H1 (cell line): Measurements from ENCODE around the gene SND1. TPM values are rescaled to one million over a fixed set of nuclear protein-coding genes. Genes with fewer than 3 reads are reported as not detected.

Experiments
- CTCF ChIA-PET: fragments of 300-600 bp; sonication (Branson Sonifier 250); formaldehyde crosslinking; loops from one replicate; lab custom pipeline; 2021; ENCODE audit not compliant: partially characterized antibody; lab: Charles Lee
- POLR2A ChIA-PET: fragments of 300-600 bp; sonication (Branson Sonifier 250); formaldehyde crosslinking; loops from one replicate; lab custom pipeline; 2021; ENCODE audit warnings: inconsistent platforms; ENCODE audit not compliant: partially characterized antibody; lab: Charles Lee
- DNase-seq, 2 experiments: peaks; one replicate each; pipeline versions ENCODE4 v3.0.0 to v3.0.0-alpha.2; 2010 to 2022; ENCODE audit warnings: low spot score in 2 of 2, low read depth in 1 of 2, mixed read lengths in 1 of 2
- FAIRE-seq: peaks from 2 replicates; lab custom pipeline; 2011; peaks lifted over from hg19 to GRCh38; lab: Jason Lieb, UNC
- H2AFZ ChIP-seq: 2 replicates; pipeline ENCODE4 v1.8.1; 2012; ENCODE audit warnings: low read length, inconsistent platforms
- H2AK5ac ChIP-seq: 2 replicates; pipeline ENCODE4 v1.6.1; 2013; ENCODE audit warnings: low read depth, low read length
- H2BK120ac ChIP-seq: replicated peaks from 2 replicates; pipeline ENCODE3; 2013; ENCODE audit warnings: low read depth, low read length, inconsistent platforms
- H2BK12ac ChIP-seq: 2 replicates; pipeline ENCODE4 v1.6.1; 2013; ENCODE audit warnings: low read depth, low read length
- H2BK15ac ChIP-seq: 2 replicates; pipeline ENCODE4 v1.6.1; 2013; ENCODE audit warnings: low read length
- H2BK20ac ChIP-seq: 2 replicates; pipeline ENCODE4 v1.6.1; 2013; ENCODE audit warnings: low read length
- H2BK5ac ChIP-seq: 2 replicates; pipeline ENCODE4 v1.6.1; 2013; ENCODE audit warnings: low read depth, low read length
- H3K14ac ChIP-seq: 2 replicates; pipeline ENCODE4 v1.6.1; 2013; ENCODE audit warnings: inconsistent platforms; ENCODE audit not compliant: insufficient read length
- H3K18ac ChIP-seq: 2 replicates; pipeline ENCODE4 v1.6.1; 2013; ENCODE audit warnings: low read length; ENCODE audit errors: extremely low read depth
- H3K23ac ChIP-seq: 2 replicates; pipeline ENCODE4 v1.6.1; 2013; ENCODE audit warnings: inconsistent platforms; ENCODE audit not compliant: insufficient read length
- H3K23me2 ChIP-seq: 2 replicates; pipeline ENCODE4 v1.6.1; 2013; ENCODE audit warnings: low read depth, low read length
- H3K27ac ChIP-seq: 2 replicates; pipeline ENCODE4 v1.6.1; 2011; ENCODE audit warnings: low read depth, low read length, inconsistent platforms
- H3K27me3 ChIP-seq, 4 experiments: replicated peaks in 1 of 4; 1 replicate in 1 of 4; 2 replicates in 3 of 4; pipeline versions ENCODE4 v1.6.1 to v1.8.1; 2011 to 2013; ENCODE audit warnings: low read length in 3 of 4, mild to moderate bottlenecking in 3 of 4, inconsistent platforms in 2 of 4, mixed read lengths in 2 of 4, moderate library complexity in 1 of 4; ENCODE audit not compliant: control insufficient read depth in 3 of 4, insufficient read depth in 3 of 4; ENCODE audit errors: extremely low read depth in 1 of 4
- H3K36me3 ChIP-seq, 4 experiments: 2 replicates each; pipeline versions ENCODE4 v1.6.1 to v1.8.1; 2011 to 2013; ENCODE audit warnings: mild to moderate bottlenecking in 4 of 4, low read length in 3 of 4, moderate library complexity in 2 of 4, control low read depth in 1 of 4, inconsistent platforms in 1 of 4; ENCODE audit not compliant: insufficient read depth in 4 of 4, control insufficient read depth in 2 of 4
- H3K4ac ChIP-seq: replicated peaks from 2 replicates; pipeline ENCODE3; 2013; ENCODE audit warnings: low read length, low read depth, mixed read lengths, inconsistent platforms; ENCODE audit not compliant: insufficient read length
- H3K4me1 ChIP-seq, 4 experiments: replicated peaks in 1 of 4; 1 replicate in 1 of 4; 2 replicates in 3 of 4; pipeline versions ENCODE4 v1.6.1 to v1.8.1; 2011 to 2013; ENCODE audit warnings: low read length in 3 of 4, inconsistent platforms in 2 of 4, mixed read lengths in 1 of 4; ENCODE audit not compliant: insufficient read depth in 4 of 4, control insufficient read depth in 3 of 4
- H3K4me2 ChIP-seq, 2 experiments: 2 replicates each; pipeline versions ENCODE4 v1.6.1 to v1.8.1; 2011 to 2013; ENCODE audit warnings: low read depth in 2 of 2, low read length in 2 of 2, control low read depth in 1 of 2, inconsistent platforms in 1 of 2, mild to moderate bottlenecking in 1 of 2; ENCODE audit not compliant: insufficient read depth in 1 of 2
- H3K4me3 ChIP-seq, 4 experiments: fragments of 200-600, 300-600 bp in 1 of 4; sonication (generic), shearing (Covaris generic), sonication (Bioruptor Twin) in 1 of 4; 2 replicates each; pipeline versions ENCODE4 v1.5.1 to v1.8.1; 2011 to 2016; ENCODE audit warnings: low read length in 4 of 4, low read depth in 3 of 4, control low read depth in 2 of 4, inconsistent platforms in 2 of 4, mild to moderate bottlenecking in 2 of 4, mixed read lengths in 1 of 4, moderate library complexity in 1 of 4; ENCODE audit not compliant: insufficient read depth in 2 of 4; ENCODE audit errors: extremely low read depth in 1 of 4
- H3K56ac ChIP-seq: replicated peaks from 2 replicates; pipeline ENCODE3; 2013; ENCODE audit warnings: low read depth, mild to moderate bottlenecking, mixed read lengths, low read length, inconsistent platforms; ENCODE audit not compliant: insufficient read length
- H3K79me1 ChIP-seq: 2 replicates; pipeline ENCODE4 v1.6.1; 2013; ENCODE audit warnings: low read depth, low read length, control low read depth
- H3K79me2 ChIP-seq, 2 experiments: 2 replicates each; pipeline versions ENCODE4 v1.6.1 to v1.8.1; 2012 to 2013; ENCODE audit warnings: low read length in 2 of 2, mild to moderate bottlenecking in 2 of 2, inconsistent platforms in 1 of 2; ENCODE audit not compliant: insufficient read depth in 2 of 2, control insufficient read depth in 1 of 2
- H3K9ac ChIP-seq, 4 experiments: replicated peaks in 1 of 4; 1 replicate in 1 of 4; 2 replicates in 3 of 4; pipeline versions ENCODE4 v1.6.1 to v1.8.1; 2011 to 2013; ENCODE audit warnings: low read depth in 3 of 4, low read length in 3 of 4, control low read depth in 2 of 4, mild to moderate bottlenecking in 2 of 4, moderate library complexity in 2 of 4, inconsistent platforms in 1 of 4; ENCODE audit errors: extremely low read depth in 1 of 4
- H3K9me3 ChIP-seq, 2 experiments: 2 replicates each; pipeline versions ENCODE4 v1.6.1 to v1.8.1; 2012 to 2013; ENCODE audit warnings: mild to moderate bottlenecking in 2 of 2, moderate library complexity in 2 of 2, control low read depth in 1 of 2, inconsistent platforms in 1 of 2, low read depth in 1 of 2, low read length in 1 of 2, mixed read lengths in 1 of 2; ENCODE audit not compliant: insufficient read depth in 2 of 2
- H4K20me1 ChIP-seq, 2 experiments: replicated peaks in 1 of 2; 2 replicates each; pipeline versions ENCODE3 to v1.8.1; 2011 to 2013; ENCODE audit warnings: inconsistent platforms in 2 of 2, low read length in 2 of 2, mild to moderate bottlenecking in 1 of 2; ENCODE audit not compliant: insufficient read depth in 2 of 2, control insufficient read depth in 1 of 2
- H4K5ac ChIP-seq: 2 replicates; pipeline ENCODE4 v1.6.1; 2013; ENCODE audit warnings: low read length, low read depth, mixed read lengths, inconsistent platforms; ENCODE audit not compliant: insufficient read length
- H4K8ac ChIP-seq: 2 replicates; pipeline ENCODE4 v1.8.0; 2013; ENCODE audit warnings: mild to moderate bottlenecking, moderate library complexity, low read length, inconsistent platforms; ENCODE audit not compliant: insufficient read depth; ENCODE audit errors: extremely low read depth
- H4K91ac ChIP-seq: replicated peaks from 2 replicates; pipeline ENCODE3; 2013; ENCODE audit warnings: low read length, mixed read lengths, inconsistent platforms; ENCODE audit not compliant: insufficient read length
- ASH2L ChIP-seq: fragments of 200-600, 300-600 bp; sonication (generic); IDR thresholded peaks from one replicate; pipeline ENCODE4 v1.7.1; 2017; ENCODE audit warnings: low read length
- CBX5 ChIP-seq: fragments of 300-800, 300-1000 bp; sonication (generic); IDR thresholded peaks from 2 replicates; pipeline ENCODE4 v1.7.1; 2016; ENCODE audit warnings: antibody characterized with exemption, low read length, low read depth
- CHD2 ChIP-seq: IDR thresholded peaks from 2 replicates; pipeline ENCODE4 v1.6.1; 2012; ENCODE audit warnings: low read length, improper control_type of control experiment
- E2F6 ChIP-seq: IDR thresholded peaks from 2 replicates; pipeline ENCODE4 v1.6.1; 2012; ENCODE audit warnings: inconsistent platforms
- JUN ChIP-seq: IDR thresholded peaks from 2 replicates; pipeline ENCODE4 v1.6.1; 2011; ENCODE audit warnings: low read depth, mild to moderate bottlenecking, improper control_type of control experiment, low read length
- POLR2AphosphoS5 ChIP-seq: IDR thresholded peaks from 2 replicates; pipeline ENCODE4 v1.6.1; 2011; ENCODE audit warnings: low read depth, low read length
- RBBP5 ChIP-seq: IDR thresholded peaks from 2 replicates; pipeline ENCODE4 v1.7.1; 2012; ENCODE audit warnings: low read depth, mild to moderate bottlenecking, inconsistent platforms, low read length, moderate library complexity, borderline replicate concordance
- SP1 ChIP-seq: IDR thresholded peaks from 2 replicates; pipeline ENCODE4 v1.6.1; 2011; ENCODE audit warnings: low read depth, low read length
- SRF ChIP-seq: IDR thresholded peaks from 2 replicates; pipeline ENCODE4 v1.6.1; 2011; ENCODE audit warnings: mild to moderate bottlenecking, low read depth, low read length, moderate library complexity
- WGBS, 2 experiments: shearing (Covaris generic) in 1 of 2; methylation state at CpG; one replicate each; pipeline versions ENCODE4 v1.1.6 to v1.1.7; 2013 to 2015; ENCODE audit warnings: low lambda C conversion rate in 2 of 2, mixed read lengths in 2 of 2, inconsistent platforms in 1 of 2, low coverage in 1 of 2, missing lambda C conversion rate in 1 of 2; ENCODE audit not compliant: insufficient replicate concordance in 2 of 2, insufficient coverage in 1 of 2, insufficient read length in 1 of 2; ENCODE audit errors: extremely low coverage in 1 of 2, missing lambda C conversion rate in 1 of 2; 5-methylcytosine and 5-hydroxymethylcytosine counted together
- polyA plus RNA-seq, 7 experiments: library from polyadenylated mRNA; depleted of rRNA in 3 of 7; stranded (reverse) in 5 of 7; unstranded in 2 of 7; fragments of >200 nt in 5 of 7; fragments of 200-250 nt in 2 of 7; gene quantifications; 1 replicate in 5 of 7; 2 replicates in 1 of 7; 4 replicates in 1 of 7; pipeline versions ENCODE4 v1.2.1 to v1.2.3, GENCODE V29; 2011 to 2013; ENCODE audit warnings: missing spikeins in 2 of 7, mixed read lengths in 2 of 7
- total RNA-seq: library from RNA; stranded (reverse); fragmentation: NEBNext Ultra II Directional; extraction: Animal tissue kit (Norgen Biotek cat#: 25700); gene quantifications from 2 replicates; pipeline ENCODE4 v1.2.1, GENCODE V29; 2021
- TF ChIP-seq, protein P1 (sequence below): IDR thresholded peaks from 2 replicates; pipeline ENCODE4 v1.6.1; 2011; ENCODE audit warnings: low read length, improper control_type of control experiment

Gene SND1
- total and polyA plus RNA-seq, 2 of the 8 experiments (the other 6 are each of a cell fraction or from before 2014, with no cell fraction given), result 122 to 290 TPM

DNA sequence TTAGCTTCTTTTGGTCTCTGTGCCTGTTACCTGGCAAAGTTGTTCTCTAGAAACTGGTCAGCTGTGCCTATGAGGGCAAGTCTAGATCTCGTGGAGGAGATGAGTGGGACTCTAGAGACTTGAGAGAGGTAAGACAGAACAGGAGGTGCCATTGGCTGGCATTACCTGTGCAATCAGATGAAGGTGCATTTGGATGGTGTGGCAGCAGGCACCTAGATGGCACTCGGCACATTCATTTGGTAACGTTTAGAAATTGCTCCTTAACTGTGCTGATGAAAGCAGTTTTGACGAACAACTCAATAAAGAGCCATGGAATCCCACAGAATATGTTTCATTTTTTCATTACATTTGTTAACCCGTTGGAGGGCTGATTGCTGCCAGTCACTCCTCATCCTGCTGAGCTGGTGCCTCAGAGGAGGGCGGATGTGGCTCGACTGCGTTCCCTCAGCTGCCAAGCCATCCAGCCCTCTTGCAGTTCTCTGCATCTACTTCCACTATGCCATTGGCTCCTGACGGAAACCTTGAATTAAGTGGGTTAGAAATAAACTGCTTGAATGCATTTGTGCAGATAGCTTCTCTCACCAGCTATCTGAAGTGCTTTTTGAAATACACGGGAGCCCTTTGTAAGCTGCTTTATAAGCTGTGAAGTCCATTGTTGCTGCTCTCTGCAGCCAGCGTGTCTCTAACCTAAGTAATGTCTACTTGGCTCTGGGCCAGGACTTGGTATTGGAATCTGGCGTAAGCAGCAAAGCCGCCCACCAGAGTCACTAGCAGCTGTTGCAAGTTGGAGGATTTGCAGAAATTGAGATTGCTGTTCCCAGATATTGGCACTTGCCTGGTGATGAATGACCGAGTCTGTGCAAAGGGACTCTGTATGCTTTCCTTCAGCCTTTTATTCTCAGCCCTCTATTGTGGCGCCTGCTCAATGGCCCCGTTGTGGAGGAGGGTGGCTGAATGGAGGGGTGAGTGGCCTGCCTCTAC lies 291.8 kb downstream of the SND1 start:
- H3K23ac ChIP-seq, result no peak overlapping the region
- H3K4me1 ChIP-seq, result peaks cover 0 to 8% (median 5%) of the 10 kb centered on the region in 4 experiments; a peak in 5 of 7 replicates
- H3K23me2 ChIP-seq, result no peaks in the 10 kb centered on the region
- peaks cover 0 to 6% (median 2%) of the 10 kb centered on the region in 4 experiments; a peak in 3 of 8 replicates for H3K36me3 ChIP-seq
- H3K79me1 ChIP-seq, result peaks cover 2% of the 10 kb centered on the region; the same call in 1 of the 2 replicates
- no peak overlapping the region for H3K27ac ChIP-seq
- ChIA-PET CTCF (interaction anchor here (1.0 to 1.5 kb wide), 4 partner anchors 10 to 236 kb away, joined by 3 read pairs; no protein-coding TSS in a partner anchor), POLR2A (interaction anchor here (0.9 kb wide), 1 partner anchor 13 kb away, joined by 3 read pairs; no protein-coding TSS in a partner anchor)
- H4K20me1 ChIP-seq, result peaks cover under 1 to 6% of the 10 kb centered on the region in 2 experiments
- H2BK5ac ChIP-seq, result no peak overlapping the region
- H2BK20ac ChIP-seq, result no peak overlapping the region
- FAIRE-seq (no peak), DNase-seq (no peak)
- H2BK12ac ChIP-seq, result no peak overlapping the region
- no peak overlapping the region for H3K4me3 ChIP-seq
- no peak overlapping the region for H2BK15ac ChIP-seq
- H3K56ac ChIP-seq, result no peak overlapping the region
- no peak overlapping the region; a peak in 1 of 7 replicates for H3K9ac ChIP-seq
- no peak overlapping the region for H4K8ac ChIP-seq
- no peak overlapping the region for H2BK120ac ChIP-seq
- H3K18ac ChIP-seq, result no peak overlapping the region
- WGBS, 2 experiments, result 91% methylated on average over 16 of the region's 16 CpGs; no CpG with 5 or more reads in 1 of the 2 experiments
- no peak overlapping the region for H3K4ac ChIP-seq
- no peak overlapping the region for H3K4me2 ChIP-seq
- H3K9me3 ChIP-seq, result no peaks in the 10 kb centered on the region
- H4K5ac ChIP-seq, result no peak overlapping the region
- no peaks in the 10 kb centered on the region; a peak in 1 of 4 replicates for H3K79me2 ChIP-seq
- no peaks in the 10 kb centered on the region for H3K27me3 ChIP-seq
- no peak overlapping the region for H2AK5ac ChIP-seq
- no peak overlapping the region for H4K91ac ChIP-seq
- no peak overlapping the region for H3K14ac ChIP-seq
- H2AFZ ChIP-seq, result no peak overlapping the region
- TF ChIP-seq ASH2L, result no peak
- TF ChIP-seq SRF, result no peak
- TF ChIP-seq POLR2AphosphoS5, result no peak
- no peak for TF ChIP-seq RBBP5
- no peak for TF ChIP-seq CHD2
- TF ChIP-seq CBX5, result no peak
- TF ChIP-seq JUN, result no peak
- TF ChIP-seq SP1, result no peak
- no peak for TF ChIP-seq E2F6
- TF ChIP-seq, protein P1, sequence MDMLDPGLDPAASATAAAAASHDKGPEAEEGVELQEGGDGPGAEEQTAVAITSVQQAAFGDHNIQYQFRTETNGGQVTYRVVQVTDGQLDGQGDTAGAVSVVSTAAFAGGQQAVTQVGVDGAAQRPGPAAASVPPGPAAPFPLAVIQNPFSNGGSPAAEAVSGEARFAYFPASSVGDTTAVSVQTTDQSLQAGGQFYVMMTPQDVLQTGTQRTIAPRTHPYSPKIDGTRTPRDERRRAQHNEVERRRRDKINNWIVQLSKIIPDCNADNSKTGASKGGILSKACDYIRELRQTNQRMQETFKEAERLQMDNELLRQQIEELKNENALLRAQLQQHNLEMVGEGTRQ, result no peak
